SH-SY5Y (cell line): ENCODE measurements around the gene RFTN1.

Experiments used
- GATA2 ChIP-seq: IDR thresholded peaks from 2 replicates; pipeline ENCODE4 v1.6.1; 2011; ENCODE audit warnings: mild to moderate bottlenecking, low read depth, low read length
- GATA3 ChIP-seq: IDR thresholded peaks from 2 replicates; pipeline ENCODE4 v1.6.1; 2011; ENCODE audit warnings: low read depth, mild to moderate bottlenecking, low read length, moderate library complexity

RFTN1 gene

DNA sequence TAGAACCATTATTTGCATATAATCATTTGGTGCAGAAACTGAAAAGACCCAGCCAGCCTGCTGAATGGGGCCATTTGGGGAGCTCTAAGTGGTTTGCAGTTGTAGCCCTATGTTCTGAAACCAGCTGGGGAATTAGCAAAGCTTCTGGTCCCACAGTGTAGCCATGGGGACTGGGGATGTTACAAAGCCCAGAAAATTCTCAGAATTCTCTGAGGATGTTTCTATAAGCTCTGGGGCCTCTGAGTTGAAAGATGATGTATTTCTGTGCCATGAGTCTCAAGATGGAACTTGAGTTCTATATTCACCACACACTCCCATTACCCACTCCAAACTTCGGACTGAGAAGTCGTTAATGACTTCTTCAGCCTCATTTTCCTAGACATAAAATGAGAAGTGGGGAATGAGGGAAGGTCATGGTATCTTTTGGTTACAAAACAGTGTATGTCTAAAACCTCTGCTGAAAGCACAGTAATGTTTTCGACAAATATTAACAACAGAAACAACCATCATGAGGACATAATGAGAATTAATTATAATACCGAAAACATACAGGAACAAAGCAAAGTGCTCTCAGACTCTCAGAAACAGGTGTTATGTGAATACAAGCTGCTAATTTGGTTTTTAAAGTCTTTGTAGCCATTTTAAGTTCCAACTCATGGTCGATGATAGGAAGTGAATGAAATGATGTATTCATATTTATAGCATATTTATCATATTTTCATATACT lies 89.4 kb downstream of the RFTN1 start:
- TF ChIP-seq GATA2 (no peak), GATA3 (no peak)

DNA sequence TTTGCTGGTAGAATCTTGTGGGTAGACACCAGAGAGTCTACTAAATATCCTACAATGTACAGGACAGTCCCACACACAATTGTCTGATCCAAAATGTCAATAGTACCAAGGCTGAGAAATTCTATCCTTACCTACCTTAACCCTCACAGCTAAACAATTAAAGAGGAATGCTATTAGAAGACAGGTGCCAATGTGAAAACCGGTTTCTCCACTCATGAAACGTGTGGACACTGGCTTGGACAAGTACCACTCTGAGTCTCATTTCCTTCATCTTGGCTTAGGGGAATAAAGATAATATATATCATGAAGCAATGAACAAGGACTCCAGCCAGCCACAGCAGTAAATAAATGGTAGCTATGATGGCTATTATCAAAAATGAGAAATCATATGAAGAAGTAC lies 90.2 kb downstream of the RFTN1 start:
- no peak for TF ChIP-seq GATA2
- no peak for TF ChIP-seq GATA3

DNA sequence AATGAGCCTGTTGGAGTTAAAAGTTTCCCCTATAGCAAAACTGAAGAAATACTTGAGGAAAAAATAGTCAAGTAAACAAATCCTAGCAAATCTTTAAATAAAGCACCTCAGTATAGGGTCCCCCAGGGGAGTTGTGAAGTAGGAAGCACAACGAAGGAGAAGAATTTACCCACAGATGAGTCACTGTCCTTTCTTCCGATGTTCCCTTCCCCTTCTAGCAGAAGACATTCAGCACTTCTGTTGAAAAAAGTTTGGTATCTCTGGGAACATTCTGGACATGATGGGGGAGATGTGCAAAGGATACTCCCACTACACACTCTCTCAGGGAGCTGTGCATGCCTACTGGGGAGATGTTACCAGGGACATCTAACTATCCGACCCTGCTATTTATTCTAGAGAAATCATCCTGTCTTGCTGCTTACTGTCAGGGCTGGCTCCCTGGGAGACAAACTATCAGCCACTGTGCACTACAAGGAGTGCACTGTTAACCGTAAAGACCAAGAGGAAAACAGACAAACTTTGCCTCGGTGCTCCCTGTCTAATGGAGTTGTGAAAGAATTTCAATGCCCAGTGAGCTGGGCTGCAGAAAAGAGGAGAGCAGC lies 93.8 kb downstream of the RFTN1 start:
- TF ChIP-seq GATA3 (no peak), GATA2 (no peak)

DNA sequence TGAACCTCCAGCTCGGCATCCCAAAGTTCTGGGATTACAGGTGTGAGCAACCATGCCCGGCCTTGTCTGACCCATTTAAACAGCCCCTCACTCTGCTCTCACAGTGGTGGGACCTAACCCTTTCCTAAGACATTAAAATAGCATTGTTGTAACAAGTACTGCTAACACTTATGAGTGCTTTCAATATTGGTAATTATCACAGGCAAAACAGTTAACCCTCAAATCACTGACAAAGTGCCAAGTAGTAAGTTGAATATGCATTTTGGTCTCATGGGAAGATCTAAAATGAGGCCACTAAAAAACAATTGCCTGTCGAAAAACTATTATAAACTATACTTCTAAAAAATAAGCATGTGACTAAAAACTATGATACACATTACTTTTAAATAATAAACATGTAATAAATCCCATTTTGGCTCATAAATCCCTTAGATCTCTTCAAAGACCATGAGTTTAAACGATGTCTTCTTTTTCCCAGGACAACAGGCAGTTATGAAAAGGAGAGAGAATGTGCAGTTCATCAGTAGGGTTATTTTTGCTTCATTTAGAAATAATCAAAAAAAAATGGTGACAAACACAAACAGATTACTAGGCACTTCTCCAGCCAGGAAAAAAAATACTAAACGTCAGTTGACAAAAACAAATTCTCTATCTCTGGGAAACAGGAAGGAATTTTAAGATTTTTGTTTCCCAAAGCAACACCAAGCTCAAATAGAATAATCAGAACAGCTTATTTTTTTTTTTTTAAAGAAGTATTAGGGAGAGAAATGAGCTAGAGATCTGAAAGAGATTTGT lies 95.4 kb downstream of the RFTN1 start:
- TF ChIP-seq GATA3 (no peak), GATA2 (no peak)

DNA sequence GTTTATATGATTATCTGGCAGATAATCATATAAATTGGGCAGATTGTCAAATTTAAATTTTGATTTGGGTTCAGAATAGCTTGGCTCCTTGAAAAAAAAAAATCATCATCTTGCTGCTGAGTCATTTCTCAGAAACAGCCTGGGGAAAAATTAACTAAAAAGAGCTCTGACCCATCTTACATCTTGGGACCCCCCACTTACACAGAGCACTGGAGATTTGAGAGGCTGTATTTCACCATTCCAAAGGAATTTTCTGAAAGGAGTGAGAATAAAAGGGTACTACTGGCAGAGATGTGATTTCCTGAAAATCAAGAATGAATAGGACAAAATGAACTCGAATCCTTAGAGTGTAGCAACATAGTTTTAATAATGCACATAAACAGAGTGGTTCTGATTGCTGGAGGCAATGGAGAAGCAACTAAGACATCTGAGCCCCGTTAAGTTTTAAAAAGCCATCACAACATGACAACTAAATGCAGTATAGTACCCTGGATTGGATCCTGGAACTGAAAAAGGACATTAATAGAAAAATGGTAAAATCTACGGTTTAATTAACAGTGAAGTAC lies 97.5 kb downstream of the RFTN1 start:
- no peak for TF ChIP-seq GATA2

DNA sequence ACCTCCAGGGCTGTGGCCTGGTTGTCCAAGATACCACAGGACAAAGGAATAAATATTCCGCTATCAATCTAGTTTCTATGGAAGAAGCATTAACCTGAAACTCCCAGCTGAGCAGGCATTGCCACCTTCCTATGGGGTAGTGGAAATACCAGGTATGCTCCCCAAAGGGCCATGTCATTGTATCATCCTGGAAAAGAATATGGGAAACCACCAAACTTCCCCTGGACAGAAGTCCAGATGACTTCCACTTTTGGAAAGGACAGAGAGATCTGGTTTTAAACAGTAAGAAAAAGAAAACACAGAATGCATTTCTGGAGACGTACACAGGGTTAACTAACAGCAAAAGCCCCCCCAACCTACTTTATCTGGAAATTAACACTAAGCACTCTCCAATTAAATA lies 100.2 kb downstream of the RFTN1 start:
- no peak for TF ChIP-seq GATA2
- TF ChIP-seq GATA3: no peak

DNA sequence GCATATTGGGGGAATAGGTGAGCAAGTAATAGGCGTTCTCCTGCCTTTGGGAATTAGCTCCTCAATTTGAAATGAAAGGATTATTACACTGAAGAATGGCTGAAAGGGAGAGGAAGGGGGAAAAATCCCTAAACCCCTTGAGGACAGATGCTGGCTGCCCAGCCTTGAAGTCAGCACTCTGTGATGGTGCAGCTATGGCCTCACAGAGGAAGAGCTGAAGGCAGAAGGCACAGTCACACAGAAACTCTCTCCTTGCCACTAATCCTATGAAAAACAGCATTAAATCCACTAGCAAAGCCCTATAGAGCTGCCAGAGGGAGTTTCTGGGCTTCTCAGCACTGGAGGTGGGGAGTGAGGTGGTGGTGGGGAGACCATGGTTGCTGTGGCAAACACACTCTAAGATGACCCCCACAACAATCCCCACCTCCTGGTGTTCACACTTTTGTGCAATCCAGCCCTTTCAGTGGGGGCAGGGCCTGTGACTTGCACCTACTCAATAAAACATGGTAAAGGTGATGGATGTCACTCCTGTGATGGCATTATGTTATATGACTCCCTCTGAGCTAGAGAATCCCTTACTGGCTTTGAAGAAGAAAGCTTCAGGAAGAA lies 101.2 kb downstream of the RFTN1 start:
- TF ChIP-seq GATA3 (no peak), GATA2 (no peak)

DNA sequence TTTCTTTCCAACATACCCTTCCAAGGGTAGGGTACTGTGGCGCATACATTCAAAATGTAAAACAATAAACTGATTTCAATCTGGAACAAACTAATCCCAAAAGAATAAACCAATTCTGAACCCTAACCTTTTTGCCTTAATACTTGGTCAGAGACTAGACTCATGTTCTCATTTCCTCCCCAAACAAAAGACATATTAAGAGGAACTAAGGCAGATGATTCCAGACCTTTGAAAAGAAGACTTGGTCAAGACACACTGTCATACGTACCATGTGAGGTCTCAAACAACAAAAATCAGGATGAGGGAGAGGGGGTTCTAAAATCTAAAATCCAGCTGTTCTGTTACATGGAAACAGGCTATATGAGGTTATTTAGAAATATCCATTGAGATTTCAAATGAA lies 102.1 kb downstream of the RFTN1 start:
- no peak for TF ChIP-seq GATA2
- no peak for TF ChIP-seq GATA3

DNA sequence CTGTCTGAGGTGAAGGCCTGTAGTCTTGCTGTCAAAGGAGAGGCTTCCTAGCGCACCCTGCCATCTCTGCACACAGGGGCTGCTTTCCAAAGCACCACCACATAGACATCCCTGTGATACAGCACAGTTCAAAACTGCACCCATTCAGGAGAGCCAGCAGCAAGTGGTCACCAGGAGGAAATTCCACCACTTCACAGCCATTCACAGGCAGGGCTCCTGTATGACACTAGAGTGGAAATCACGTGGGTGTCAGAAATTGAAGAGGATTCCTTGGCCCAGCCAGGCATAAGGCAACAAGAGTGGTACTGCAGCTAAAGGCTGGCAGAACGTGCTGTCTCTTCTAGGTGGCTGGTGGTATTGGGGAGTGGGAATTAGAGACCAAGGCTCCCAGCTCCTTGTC lies 102.8 kb downstream of the RFTN1 start:
- TF ChIP-seq GATA2: no peak
- TF ChIP-seq GATA3: no peak

DNA sequence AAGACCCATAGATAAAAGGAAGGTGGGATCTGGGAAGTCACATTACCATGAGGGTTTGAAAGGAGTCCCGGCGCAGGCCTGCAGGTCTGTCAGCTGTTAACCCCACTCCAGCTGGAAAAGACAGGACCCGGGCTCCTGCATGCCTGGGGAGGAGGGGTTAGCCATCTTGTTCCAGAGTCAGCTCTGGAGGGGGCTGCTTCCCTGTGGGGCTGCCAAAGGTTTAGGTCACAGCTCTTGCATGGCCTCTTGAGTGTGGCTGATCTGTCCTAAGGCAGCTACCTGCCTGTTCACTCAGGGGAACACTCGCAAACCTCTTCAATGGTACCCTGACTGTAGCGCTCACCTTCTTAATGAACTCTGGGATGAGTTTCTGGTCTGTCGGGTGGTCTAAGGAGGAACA lies 104.5 kb downstream of the RFTN1 start:
- TF ChIP-seq GATA2 (no peak), GATA3 (no peak)

DNA sequence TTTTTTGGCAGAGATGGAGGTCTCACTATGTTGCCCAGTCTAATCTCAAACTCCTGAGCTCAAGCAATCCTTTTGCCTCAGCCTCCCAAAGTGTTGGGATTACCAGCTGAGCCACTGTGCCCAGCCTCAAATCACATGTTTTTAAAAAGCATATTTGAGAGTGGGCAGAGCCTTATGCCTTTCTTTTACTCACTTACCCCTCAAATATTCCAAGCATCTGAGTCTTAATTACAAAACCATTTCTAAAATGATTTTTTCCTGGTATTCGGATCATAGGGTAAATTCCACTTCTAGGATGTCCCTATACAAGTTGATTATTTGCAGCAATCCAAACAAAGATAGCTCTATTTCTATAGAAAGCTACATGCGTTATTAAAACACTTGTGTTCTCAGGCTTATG lies 106.1 kb downstream of the RFTN1 start:
- TF ChIP-seq GATA3 (no peak), GATA2 (no peak)

DNA sequence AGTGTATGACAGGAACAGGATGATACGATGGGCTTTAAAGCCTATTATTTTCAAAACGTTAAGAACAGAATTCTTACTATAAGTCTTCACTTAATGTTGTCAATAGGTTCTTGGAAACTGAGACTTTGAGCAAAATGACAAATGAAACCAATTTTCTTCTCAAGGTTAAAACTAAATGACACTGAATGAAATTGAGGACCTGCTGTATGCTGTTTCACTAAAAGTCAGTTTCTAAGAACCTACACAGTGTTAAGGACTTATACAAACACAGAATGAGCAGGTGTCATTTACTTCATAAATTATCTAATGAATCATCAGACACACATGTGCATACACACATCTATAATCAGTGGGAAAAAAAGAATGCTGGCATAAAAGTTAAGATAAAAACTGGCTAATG lies 106.9 kb downstream of the RFTN1 start:
- no peak for TF ChIP-seq GATA3
- TF ChIP-seq GATA2: no peak

DNA sequence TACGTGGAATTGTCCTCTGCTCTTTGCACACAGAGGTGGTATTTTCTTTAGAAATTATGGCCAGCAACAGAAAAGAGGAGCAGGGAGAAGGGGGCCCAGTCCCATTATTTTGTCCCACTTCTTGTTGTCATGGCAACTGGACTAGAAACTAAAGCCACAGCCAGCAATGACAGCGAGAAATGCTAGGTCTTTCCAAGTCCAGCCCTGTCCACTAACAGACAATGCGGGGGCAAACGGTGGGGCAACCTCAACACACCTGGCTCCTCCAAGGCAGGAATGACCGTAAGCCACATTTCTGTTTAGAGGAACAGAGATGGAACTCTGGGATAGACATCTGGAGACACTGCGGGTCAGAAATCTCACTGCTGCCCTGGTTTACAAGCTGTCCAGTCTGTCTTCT lies 107.3 kb downstream of the RFTN1 start:
- TF ChIP-seq GATA2: no peak
- TF ChIP-seq GATA3: no peak

DNA sequence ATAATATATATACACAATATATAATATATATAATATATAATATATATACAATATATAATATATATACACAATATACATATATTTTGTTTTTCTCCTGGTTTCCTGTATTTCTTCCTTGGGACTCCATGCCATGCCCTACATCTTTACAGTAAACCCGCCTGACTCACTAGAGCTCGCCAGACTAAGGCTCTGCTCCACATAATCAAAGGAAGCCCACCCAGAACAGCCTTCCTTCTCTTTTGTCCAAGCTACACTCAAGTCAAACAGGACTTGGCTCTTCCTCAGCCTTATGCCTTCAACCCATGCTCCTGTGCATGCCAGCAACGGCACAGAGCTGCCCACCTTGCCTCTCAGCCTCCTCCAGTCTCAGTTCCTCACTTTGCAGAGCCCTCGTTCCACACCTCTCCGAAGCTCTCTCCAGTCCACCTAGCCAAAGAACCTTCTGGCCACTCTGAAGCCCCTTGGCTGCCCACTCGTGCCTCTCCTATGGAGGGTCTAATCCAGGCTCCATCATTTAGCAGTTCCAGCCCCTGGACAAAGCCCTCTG lies 109.1 kb downstream of the RFTN1 start:
- TF ChIP-seq GATA3 (no peak), GATA2 (no peak)
